HEK293T (cell line): ENCODE data around the gene MAD1L1.
"Not testable (repeated sequence)": the region's sequence is repeated elsewhere in the genome, so short reads cannot be mapped to it uniquely, and the experiment has no call there.

Experiments
- CTCF ChIA-PET: fragments of 350-600 bp; formaldehyde crosslinking; extraction: SDS; loops from one replicate; lab custom pipeline; 2021; ENCODE audit warnings: antibody characterized with exemption, inconsistent platforms; lab: Yijun Ruan, JAX
- POLR2A ChIA-PET: fragments of 350-600 bp; formaldehyde crosslinking; extraction: SDS; loops from one replicate; lab custom pipeline; 2020; ENCODE audit warnings: antibody characterized with exemption, inconsistent platforms; lab: Yijun Ruan, JAX
- DNase-seq: peaks from one replicate; pipeline ENCODE4 v3.0.0; 2012; ENCODE audit warnings: mixed read lengths; ENCODE audit errors: extremely low spot score
- ARNT ChIP-seq: fragments of 450-650 bp; IDR thresholded peaks from 2 replicates; pipeline ENCODE4 v1.6.1; 2017; ENCODE audit warnings: mild to moderate bottlenecking
- BHLHE40 ChIP-seq: fragments of 450-650 bp; IDR thresholded peaks from 2 replicates; pipeline ENCODE4 v1.6.1; 2016; ENCODE audit warnings: mild to moderate bottlenecking, moderate library complexity, borderline replicate concordance
- CTBP1 ChIP-seq: fragments of 450-650 bp; IDR thresholded peaks from 2 replicates; pipeline ENCODE4 v1.6.1; 2016; ENCODE audit warnings: borderline replicate concordance
- ELF4 ChIP-seq: fragments of 450-650 bp; IDR thresholded peaks from 2 replicates; pipeline ENCODE4 v1.6.1; 2017; ENCODE audit warnings: antibody characterized with exemption
- FOXA1 ChIP-seq: fragments of 450-650 bp; IDR thresholded peaks from 2 replicates; pipeline ENCODE4 v1.6.1; 2016; ENCODE audit warnings: mild to moderate bottlenecking
- FOXK2 ChIP-seq: fragments of 450-650 bp; IDR thresholded peaks from 2 replicates; pipeline ENCODE4 v1.6.1; 2016; ENCODE audit warnings: mild to moderate bottlenecking
- FOXM1 ChIP-seq: fragments of 450-650 bp; IDR thresholded peaks from 2 replicates; pipeline ENCODE4 v1.6.1; 2017; ENCODE audit warnings: mild to moderate bottlenecking, borderline replicate concordance
- HDGF ChIP-seq: fragments of 450-650 bp; IDR thresholded peaks from 2 replicates; pipeline ENCODE4 v1.6.1; 2017; ENCODE audit warnings: antibody characterized with exemption, borderline replicate concordance
- L3MBTL2 ChIP-seq: fragments of 450-650 bp; conservative IDR thresholded peaks from 2 replicates; pipeline ENCODE4 v1.6.1; 2016; ENCODE audit warnings: mild to moderate bottlenecking
- LEF1 ChIP-seq: fragments of 450-650 bp; IDR thresholded peaks from 2 replicates; pipeline ENCODE4 v1.6.1; 2017; ENCODE audit warnings: mild to moderate bottlenecking, borderline replicate concordance
- NFRKB ChIP-seq: fragments of 450-650 bp; IDR thresholded peaks from 2 replicates; pipeline ENCODE4 v1.6.1; 2016; ENCODE audit warnings: mild to moderate bottlenecking, moderate library complexity
- PKNOX1 ChIP-seq: fragments of 450-650 bp; IDR thresholded peaks from 2 replicates; pipeline ENCODE4 v1.6.1; 2016
- SP1 ChIP-seq: fragments of 450-650 bp; IDR thresholded peaks from 2 replicates; pipeline ENCODE4 v1.6.1; 2017
- SUZ12 ChIP-seq: fragments of 450-650 bp; IDR thresholded peaks from 2 replicates; pipeline ENCODE4 v1.6.1; 2016; ENCODE audit warnings: mild to moderate bottlenecking
- TARDBP ChIP-seq: fragments of 450-650 bp; IDR thresholded peaks from 2 replicates; pipeline ENCODE4 v1.6.1; 2016
- ZNF384 ChIP-seq: fragments of 450-650 bp; IDR thresholded peaks from 2 replicates; pipeline ENCODE4 v1.6.1; 2016

The MAD1L1 gene

DNA sequence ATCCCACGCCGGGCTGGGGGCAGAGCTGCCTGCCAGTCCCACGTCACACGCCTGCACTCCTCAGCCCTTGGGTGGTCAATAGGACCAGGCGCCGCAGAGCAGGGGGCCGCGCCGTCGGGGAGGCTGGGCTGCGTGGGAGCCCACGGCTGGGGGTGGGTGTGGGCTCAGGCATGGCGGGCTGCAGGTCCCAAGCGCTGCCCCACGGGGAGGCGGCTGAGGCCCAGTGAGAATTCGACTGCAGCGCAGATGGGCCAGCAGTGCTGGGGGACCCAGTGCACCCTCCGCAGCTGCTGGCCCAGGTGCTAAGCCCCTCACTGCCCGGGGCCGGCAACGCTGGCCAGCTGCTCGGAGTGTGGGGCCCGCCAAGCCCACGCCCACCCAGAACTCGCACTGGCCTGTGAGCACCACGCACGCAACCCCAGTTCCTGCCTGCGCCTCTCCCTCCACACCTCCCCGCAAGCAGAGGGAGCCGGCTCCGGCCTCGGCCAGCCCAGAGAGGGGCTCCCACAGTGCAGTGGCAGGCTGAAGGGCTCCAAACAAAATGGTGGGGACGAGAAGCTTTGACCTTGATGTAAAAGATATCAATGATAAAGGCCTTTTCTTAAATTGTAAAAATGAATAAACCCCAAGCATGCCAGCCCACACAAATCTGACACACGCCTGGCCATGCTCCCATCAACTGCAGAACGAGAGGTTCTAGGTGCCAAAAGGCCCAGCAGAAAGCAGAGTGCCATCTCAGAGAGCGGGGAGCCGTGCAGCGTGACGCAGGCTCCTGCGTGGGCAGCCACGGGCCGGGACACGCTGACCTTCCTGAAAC is 255.5 kb downstream of the MAD1L1 start:
- no peak for DNase-seq
- ChIA-PET POLR2A (no interaction called here), CTCF (no interaction called here)
- TF ChIP-seq SP1, result no peak
- TF ChIP-seq HDGF, result no peak
- no peak for TF ChIP-seq ELF4
- TF ChIP-seq FOXK2, result no peak
- no peak for TF ChIP-seq PKNOX1
- no peak for TF ChIP-seq TARDBP
- TF ChIP-seq L3MBTL2, result no peak
- no peak for TF ChIP-seq BHLHE40
- TF ChIP-seq FOXM1, result no peak
- no peak for TF ChIP-seq SUZ12
- TF ChIP-seq ARNT, result no peak
- TF ChIP-seq ZNF384, result no peak
- TF ChIP-seq FOXA1, result no peak
- TF ChIP-seq CTBP1, result no peak
- TF ChIP-seq NFRKB, result no peak
- TF ChIP-seq LEF1, result no peak

DNA sequence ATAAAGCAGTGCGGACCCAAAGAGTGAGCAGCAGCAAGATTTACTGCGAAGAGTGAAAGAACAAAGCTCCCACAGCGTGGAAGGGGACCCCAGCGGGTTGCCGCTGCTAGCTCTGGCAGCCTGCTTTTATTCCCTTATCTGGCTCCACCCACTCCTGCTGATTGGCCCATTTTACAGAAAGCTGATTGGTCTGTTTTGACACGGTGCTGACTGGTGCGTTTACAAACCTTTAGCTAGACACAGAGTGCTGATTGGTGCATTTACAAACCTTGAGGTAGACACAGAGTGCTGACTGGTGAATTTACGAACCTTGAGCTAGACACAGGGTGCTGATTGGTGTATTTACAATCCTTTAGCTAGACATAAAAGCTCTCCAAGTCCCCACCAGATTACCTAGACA is 256.2 kb downstream of the MAD1L1 start:
- CTCF ChIA-PET, DNase-seq, POLR2A ChIA-PET: not testable (repeated sequence)

- no peak for DNase-seq
- CTCF ChIA-PET, result no interaction called here
- POLR2A ChIA-PET, result no interaction called here
- TF ChIP-seq FOXA1 (no peak), TARDBP (no peak), ARNT (no peak), ZNF384 (no peak), FOXM1 (no peak), NFRKB (no peak), L3MBTL2 (no peak), SUZ12 (no peak), PKNOX1 (no peak), BHLHE40 (no peak)
Observed at GRCh38 chr7:1975581-1975980, 257.2 kb downstream of the MAD1L1 start.

DNA sequence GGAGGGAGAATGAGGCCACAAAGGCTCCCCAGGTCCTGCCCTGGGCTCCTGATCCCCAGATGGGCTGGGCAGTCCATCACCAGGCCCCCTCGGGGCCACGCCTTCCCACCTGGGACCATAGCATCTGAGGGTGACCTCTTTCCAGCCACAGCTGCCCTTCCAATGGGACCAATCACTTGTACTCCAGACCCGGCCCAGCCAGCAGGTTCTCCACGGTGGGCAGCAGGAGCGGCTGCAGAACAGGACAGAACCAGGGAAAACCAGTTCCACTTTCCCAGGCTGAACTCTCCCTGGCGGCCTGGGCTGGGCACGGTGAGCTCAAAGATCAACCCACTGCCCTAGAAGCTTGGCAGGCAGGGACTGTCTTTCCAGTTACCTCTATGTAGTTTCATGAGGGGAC is 257.6 kb downstream of the MAD1L1 start:
- no peak for TF ChIP-seq HDGF
- TF ChIP-seq BHLHE40, result no peak
- no peak for TF ChIP-seq CTBP1
- no peak for TF ChIP-seq ARNT
- no peak for TF ChIP-seq ELF4
- no peak for DNase-seq
- ChIA-PET POLR2A (no interaction called here), CTCF (no interaction called here)

GRCh38 chr7:1974290-1975101 is 258.2 kb downstream of the MAD1L1 start:
- POLR2A ChIA-PET, result no interaction called here
- DNase-seq, result no peak
- CTCF ChIA-PET, result no interaction called here
- no peak for TF ChIP-seq ARNT
- TF ChIP-seq SP1, result no peak
- no peak for TF ChIP-seq LEF1
- TF ChIP-seq ELF4, result no peak
- TF ChIP-seq FOXA1, result no peak
- no peak for TF ChIP-seq HDGF
- no peak for TF ChIP-seq NFRKB
- TF ChIP-seq FOXK2, result no peak
- TF ChIP-seq TARDBP, result no peak
- no peak for TF ChIP-seq SUZ12
- TF ChIP-seq CTBP1, result no peak
- TF ChIP-seq PKNOX1, result no peak

GRCh38 chr7:1973321-1974251 is 259.2 kb downstream of the MAD1L1 start:
- DNase-seq, result no peak
- ChIA-PET POLR2A (no interaction called here), CTCF (no interaction called here)
- TF ChIP-seq FOXA1 (no peak), CTBP1 (no peak), SP1 (no peak), ARNT (no peak), LEF1 (no peak), ELF4 (no peak), SUZ12 (no peak), ZNF384 (no peak)
